Inflammatory macrophage treated with lipopolysaccharide for 1 hour (primary cell): ENCODE data around the gene TMED9.
"Not testable (repeated sequence)": the region's sequence is repeated elsewhere in the genome, so short reads cannot be mapped to it uniquely, and the experiment has no call there.

Experiments used
- DNase-seq, 2 donors: peaks; one replicate each; pipeline ENCODE4 v3.0.0-alpha.2; 2020 to 2022

The TMED9 gene

GRCh38 chr5:177592010-177592834 is at the start of gene TMED9:
Gene TMED9 (plus strand): TSS chr5:177592203. CDS start chr5:177592215, 12 bp downstream.
- peak; percentile 71 to 78 for DNase-seq

- no peak for DNase-seq
Observed at GRCh38 chr5:177542816-177543465, 49.1 kb upstream of the TMED9 start.

GRCh38 chr5:177545487-177546257 is 46.3 kb upstream of the TMED9 start:
- peak; percentile 87 to 92 for DNase-seq

GRCh38 chr5:177546258-177546741 is 45.7 kb upstream of the TMED9 start:
- peak; percentile 71 to 83 for DNase-seq

- DNase-seq, result no peak
Observed at GRCh38 chr5:177547736-177548135, 44.3 kb upstream of the TMED9 start.

GRCh38 chr5:177548495-177548894 is 43.5 kb upstream of the TMED9 start:
- DNase-seq, result no peak

- no peak for DNase-seq
Observed at GRCh38 chr5:177550122-177550521, 41.9 kb upstream of the TMED9 start.

- DNase-seq, result no peak
Observed at GRCh38 chr5:177552839-177553455, 39.1 kb upstream of the TMED9 start.

GRCh38 chr5:177553671-177554429 is 38.2 kb upstream of the TMED9 start:
- DNase-seq, result peak in 1 of 2 donors; percentile 13

- DNase-seq, result peak; percentile 86 to 97
Observed at GRCh38 chr5:177554474-177555111, 37.4 kb upstream of the TMED9 start, which contains the start of gene FAM193B. Gene FAM193B (minus strand): TSS chr5:177554563. CDS start chr5:177554458, 105 bp downstream.

GRCh38 chr5:177555228-177555627 is 36.8 kb upstream of the TMED9 start:
- no peak for DNase-seq

GRCh38 chr5:177555665-177556064 is 36.3 kb upstream of the TMED9 start:
- DNase-seq, result no peak

- peak in 1 of 2 donors; percentile 26 for DNase-seq
Observed at GRCh38 chr5:177557041-177557647, 34.9 kb upstream of the TMED9 start.

- no peak for DNase-seq
Observed at GRCh38 chr5:177557796-177558195, 34.2 kb upstream of the TMED9 start.

- DNase-seq, result not testable (repeated sequence)
Observed at GRCh38 chr5:177559446-177559941, 32.5 kb upstream of the TMED9 start.

GRCh38 chr5:177565046-177565445 is 27.0 kb upstream of the TMED9 start:
- DNase-seq, result no peak

GRCh38 chr5:177568326-177568725 is 23.7 kb upstream of the TMED9 start:
- DNase-seq, result no peak

GRCh38 chr5:177569894-177570293 is 22.1 kb upstream of the TMED9 start:
- no peak for DNase-seq

GRCh38 chr5:177575488-177575887 is 16.5 kb upstream of the TMED9 start:
- DNase-seq, result no peak

- DNase-seq, result no peak
Observed at GRCh38 chr5:177576169-177576568, 15.8 kb upstream of the TMED9 start.

GRCh38 chr5:177578316-177578715 is 13.7 kb upstream of the TMED9 start:
- DNase-seq, result no peak
